NCI-H82 (cell line): ENCODE results near the gene SGMS1.

Experiments
- DNase-seq: peaks from one replicate; lab custom pipeline; 2025; lab: John Stamatoyannopoulos, UW

SGMS1 gene

DNA sequence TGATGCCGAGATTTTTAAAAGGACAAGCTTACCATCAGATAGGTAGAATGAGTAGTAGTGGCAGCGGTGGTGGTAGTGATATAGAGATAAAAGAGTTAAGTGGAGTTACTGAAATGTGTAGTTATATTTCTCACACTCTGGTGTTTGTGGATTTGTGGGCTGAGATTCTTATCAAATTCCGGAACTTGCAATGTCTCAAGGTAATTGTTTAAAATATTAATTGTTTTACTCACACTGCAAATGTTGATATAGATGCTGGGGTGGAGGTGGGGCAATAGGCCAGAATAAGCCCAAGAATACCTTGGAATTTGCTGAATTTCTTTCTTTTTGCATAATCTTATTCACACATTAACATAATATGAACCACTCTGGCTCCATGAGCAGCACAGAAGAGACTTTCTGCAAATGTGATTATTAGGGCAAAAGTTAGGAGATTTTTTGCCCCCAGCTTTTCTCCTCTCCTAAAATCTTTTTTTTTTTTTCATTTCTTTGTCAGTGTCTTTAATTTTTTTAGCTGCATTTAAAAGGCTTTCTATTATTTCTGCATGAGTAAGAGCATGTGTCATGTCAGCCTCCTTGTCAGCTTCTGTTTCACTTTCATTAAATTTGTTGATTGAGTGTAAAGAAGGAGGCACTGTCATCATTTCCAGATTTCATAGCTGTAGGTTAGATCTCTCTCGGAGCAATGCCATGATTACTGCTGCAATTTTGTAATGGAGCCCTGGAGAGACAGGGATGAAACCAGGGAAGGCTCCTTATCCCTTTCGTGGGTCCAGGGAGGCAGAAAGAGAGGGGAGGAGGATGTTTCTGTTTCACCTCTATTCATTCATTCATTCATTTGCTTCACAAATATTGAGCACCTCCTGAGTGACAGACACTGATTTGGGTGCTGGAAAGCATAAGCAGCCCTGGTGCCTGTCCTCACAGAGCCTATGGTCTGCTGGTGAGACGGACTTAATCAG is 13.1 kb upstream of the SGMS1 start:
- DNase-seq = no peak

DNA sequence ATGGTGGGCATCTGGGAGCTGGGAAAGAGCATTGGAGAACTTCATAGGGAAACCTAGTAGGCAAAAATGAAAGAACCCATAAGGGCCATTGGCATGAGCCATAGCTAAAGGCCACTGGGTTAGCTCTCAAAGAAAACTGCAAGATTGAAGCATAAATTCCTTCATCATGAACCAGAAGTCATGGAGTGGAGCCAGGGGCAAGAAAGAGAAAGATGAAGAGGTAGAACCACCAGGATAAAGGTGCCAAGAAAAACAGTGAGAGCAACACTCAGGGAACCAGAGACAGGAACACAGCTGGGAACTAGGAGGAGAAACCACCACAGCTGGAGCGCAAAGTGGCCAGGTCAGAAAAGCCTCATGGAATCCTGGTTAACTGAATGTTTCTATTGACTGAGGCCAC is 11.5 kb upstream of the SGMS1 start:
- no peak for DNase-seq

DNA sequence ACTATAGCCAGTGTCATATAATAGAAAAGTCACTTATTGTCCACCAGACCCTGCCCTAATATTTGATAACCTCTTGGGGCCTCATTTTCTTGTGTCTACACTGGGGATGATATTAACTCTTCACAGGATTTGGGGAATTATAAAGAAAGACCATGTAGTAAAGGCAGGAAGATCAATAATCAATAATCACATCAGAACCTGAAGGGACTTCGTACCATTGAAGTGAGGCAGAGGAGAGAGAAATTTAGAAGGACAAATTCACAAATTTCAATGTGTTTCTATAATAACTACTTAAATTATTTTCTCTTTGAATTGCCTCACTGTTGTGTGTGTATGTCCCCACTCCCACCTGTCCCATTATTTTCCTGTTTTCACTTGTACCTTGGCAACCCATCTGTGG is 10.7 kb upstream of the SGMS1 start:
- DNase-seq = no peak

DNA sequence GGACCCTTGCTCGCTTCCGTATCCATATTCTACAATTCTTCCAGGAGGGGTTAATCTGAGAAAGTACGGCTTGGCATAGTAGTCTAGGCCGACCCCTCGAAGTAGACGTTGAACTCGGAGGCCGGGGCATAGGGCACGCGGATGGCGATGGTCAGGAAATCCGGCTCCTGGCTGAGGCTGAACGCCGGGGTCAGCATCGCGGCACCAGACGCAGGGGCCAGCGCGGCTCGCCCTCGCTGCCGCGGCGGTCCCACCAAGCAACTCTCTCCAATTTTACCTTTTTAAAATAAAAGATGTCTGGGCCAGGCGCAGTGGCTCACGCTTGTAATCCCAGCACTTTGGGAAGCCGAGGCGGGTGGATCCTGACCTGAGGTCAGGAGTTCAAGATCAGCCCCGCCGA is 7.3 kb upstream of the SGMS1 start:
- no peak for DNase-seq

DNA sequence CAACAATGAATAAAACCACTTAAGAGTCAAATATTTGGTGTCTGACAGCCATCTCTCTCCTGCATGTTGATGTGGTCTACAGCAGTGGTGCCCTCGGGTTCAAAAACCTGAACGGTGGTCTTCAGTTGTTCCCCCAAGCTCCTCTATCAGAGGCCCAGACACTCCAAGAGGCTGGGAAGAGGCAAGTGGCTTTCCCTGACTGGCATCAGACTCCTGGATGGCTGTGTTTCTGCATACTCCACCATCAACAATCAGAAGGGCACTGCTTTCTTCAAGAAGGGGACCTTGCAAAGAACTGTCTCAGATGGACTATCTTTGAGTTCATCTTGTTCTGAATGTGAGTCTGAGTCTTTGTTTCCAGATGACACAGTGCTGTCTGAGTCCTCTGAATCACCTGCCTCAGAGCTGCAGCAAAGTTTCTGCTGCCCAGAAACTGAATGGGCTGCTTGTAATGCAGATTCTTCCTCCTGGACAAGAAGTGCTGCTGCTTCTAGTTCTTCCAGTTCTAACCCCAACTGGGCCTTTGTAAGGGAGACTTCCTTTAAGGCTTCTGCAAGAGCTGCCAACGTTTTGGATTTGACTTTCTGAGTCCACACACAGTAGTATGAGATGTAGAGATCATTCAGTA is 5.9 kb upstream of the SGMS1 start:
- no peak for DNase-seq

DNA sequence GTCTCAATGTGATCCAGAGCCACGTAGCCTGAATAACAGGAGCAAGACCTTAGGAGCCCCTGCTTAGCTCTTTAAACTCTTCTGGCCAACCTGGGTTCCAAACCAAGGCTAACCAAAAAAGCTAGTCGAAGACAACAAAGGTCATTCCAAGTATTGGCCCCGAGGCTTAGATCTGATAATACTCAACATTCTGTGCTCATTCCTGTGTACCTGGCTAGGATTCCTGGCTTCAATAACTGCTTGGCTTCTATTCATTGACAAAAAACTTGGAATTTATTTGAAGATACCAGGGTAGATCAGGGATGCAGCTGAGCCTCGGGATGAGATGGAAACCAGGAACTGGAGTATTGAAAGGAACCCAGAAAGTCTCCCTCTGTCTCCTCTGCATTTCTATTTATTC is 4.1 kb upstream of the SGMS1 start:
- DNase-seq = no peak

DNA sequence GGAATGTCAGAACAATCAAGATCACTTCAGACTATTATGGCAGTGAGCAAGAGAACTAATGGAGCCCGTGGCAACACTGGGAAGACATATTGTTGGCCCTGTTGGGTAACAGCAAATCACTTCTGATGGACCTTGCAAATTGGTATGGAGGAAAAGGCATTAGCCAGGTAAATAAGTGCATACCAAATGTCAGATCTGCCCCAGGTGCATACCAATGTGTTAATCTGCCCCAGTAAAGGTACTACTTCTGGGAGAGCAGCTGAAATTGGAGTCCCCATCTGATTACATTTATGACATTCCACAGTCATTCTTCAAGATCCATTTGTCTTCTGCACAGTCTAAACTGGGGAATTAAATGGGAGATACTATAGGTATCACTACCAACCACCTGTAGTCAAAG is 3.7 kb upstream of the SGMS1 start:
- DNase-seq = no peak

DNA sequence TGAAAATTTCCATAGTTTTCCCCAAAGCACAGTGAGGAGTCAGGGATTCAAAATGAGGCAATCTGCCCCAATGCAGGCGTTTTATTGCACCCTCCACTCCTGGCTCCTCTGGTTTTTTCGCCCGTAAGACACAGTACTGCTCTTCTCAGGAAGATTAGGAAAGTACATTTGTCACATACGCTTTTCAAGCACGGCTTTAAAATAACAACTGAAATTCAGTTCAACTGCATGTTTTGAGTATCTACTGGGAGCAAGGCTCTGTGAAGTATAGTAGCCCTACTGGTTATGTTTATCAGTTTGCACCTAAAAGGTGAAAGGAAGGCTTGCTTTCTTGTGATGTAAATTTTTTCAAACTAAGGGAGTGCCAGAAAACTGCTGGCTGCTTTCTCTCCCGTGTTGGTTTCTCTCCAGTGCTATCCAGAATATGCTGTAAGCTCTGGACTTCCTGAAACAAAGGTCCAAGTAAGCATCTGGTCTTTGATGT is 1.9 kb upstream of the SGMS1 start:
- DNase-seq = no peak

DNA sequence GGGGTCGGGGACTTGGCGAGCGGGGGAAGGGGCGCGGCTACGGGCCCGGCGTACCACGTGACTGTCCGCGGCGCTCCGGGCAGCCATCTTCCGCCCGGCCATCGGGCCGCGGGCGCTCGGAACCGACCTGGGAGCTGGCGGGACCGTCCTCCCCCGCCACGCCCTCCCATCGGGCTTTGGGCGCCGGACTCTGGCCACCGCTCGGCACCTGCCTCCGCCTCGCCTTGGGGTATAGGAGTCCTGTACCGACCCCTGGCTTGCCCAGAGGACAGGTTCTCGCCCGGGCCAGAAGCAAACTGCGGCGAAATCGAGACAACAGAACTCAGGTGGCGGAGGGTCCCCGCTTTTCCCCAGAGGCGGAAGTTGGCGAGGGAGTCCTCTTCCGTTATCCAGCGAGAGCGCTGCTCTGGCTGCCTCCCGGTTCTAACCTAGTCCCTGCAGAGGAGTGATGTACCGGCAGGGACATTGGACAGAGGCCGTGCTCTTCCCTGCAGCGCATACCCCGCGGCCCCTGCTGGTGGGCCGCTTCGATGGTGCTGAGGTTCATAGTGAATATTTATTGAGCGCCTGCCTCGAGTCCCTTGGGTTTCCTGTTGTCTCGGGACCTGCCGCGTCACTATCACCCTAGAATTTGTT is 1.2 kb upstream of the SGMS1 start:
- DNase-seq = peak; percentile 83

DNA sequence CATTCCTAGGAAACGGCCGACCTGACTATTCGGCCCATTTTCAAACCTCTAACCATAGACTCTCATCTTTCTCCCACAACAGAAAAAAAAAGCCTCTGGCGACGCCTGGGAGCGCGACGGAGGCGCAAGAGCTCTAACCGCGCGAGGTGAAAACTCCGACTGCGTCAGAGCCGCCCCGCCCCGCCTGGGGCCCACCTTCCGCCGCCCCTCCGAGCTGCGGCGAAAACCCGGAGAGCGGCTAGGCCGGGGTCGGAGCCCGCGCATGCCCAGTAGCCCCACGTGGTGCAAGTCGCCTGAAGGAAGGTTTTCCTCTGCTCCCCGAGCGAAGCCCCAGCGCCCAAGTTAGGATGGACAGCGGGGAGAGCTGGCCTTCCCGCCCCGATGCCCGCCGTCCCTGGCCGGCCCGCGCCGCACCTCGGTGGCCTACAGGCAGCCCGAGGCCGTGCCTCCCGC is 683 bp upstream of the SGMS1 start:
- peak; percentile 92 for DNase-seq

DNA sequence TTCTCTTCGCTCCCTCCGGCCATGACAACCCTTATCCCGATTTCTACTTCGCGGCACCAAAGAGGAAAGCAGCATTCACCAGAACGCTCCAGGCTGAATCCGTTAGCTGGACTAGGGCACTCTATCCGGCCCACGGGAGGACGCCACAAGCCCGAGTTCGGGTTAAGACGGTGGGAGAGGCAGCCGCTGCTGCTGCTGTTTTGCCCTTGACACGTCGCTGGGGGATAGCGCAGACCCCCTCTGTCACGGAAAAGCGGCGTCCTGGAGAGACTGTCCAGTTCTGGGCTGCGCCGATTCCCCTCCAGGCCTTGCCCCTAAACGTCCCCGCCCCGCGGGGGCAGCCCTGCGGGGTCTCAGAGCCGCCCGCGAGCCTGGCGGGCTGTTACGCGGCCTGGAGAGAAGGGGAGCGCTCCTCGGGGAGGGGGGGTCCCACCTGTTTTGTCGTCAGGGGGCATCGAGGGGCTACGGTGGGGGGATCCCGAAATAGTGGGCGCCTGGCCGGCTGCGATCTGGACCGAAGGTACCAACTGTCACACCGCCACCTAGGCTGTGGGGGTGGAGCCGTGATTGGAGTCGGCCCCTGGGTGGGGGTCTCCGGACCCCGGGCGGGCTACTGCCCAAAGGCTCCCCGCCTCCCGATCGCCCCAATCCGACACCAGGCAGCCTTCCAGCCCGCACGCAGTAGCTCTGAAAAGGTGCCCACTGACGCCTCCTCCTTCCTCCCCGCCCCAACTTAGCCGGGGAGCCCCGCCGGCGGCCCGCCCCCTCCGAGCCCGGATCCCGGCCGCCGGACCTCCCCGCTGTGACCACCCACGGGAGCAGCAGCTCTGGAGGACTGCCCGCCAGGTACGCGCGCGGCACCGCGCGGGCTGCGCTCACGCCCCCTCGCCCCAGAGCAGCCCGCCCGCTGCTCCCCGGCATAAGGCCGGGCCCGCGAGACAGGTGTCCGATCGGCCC is 772 bp downstream of the SGMS1 start:
- peak; percentile 41 for DNase-seq

DNA sequence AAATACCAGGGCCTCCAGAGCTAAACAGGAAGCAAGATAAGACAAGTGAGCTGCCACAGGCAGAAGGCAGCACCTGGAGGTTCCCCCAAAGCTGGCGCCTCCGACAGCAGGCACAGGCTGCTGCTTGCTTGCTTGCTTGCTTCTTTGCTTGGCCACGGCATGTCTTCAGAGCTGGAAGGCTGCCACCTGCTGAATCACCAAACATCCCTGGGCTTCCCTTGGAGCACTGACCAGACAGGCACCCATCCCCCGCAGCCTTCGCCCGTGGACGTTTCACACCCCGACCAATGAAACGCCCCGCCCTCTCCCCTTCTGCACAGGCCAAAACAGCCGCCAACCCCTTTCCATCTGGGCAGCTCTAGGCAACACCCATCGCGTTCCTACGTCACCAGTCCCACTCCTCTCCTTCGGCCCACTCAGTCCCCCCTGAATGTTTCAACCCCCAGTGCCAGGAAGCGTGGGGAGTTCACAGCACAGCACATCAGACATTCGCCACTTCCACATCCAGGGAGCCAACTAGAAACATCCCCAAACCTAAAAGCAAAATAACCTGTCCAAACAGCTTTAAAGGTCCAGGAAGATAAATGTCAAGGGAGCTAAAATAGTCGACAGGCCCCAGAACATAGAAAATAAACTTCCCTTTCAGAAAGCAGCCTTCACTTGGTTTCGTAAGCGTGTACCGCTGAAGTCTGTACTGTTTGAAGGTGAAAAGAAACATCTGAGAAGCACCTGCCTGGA is 1.6 kb downstream of the SGMS1 start:
- peak; percentile 66 for DNase-seq

DNA sequence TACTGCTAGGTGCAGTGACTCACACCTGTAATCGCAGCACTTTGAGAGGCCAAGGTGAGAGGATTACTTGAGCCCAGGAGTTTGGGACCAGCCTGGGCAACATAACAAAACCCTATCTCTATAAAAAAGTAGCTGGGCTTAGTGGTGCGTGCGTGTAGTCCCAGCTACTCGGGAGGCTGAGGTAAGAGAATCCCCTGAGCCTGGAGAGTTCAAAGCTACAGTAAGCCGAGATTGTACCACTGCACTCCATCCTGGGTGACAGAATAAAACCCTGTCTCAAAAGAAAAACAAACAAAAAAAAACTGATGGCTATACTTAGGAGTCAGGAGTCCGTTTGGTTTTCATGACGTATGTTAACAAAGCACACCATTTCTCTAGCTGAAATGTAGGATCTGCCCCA is 2.9 kb downstream of the SGMS1 start:
- DNase-seq = no peak

DNA sequence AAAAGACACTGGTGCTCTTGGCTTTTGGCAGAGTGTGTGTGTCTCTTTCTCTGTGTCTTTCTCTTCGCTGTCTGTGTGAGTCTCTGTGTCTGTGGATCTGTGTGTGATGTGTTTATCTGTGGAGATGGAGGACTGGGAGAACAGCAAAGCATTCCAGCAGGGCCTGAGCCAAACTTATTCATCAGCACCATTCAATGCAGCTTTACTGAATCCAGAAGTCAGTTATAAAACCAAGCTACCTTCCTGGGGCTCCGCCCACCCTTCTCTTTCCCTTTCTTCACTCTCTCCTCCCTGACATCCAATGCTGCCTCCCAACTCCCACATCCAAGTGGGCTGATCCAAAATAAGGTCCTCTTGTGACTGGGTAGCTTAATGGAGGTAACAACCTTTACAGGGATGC is 3.9 kb downstream of the SGMS1 start:
- DNase-seq = no peak

DNA sequence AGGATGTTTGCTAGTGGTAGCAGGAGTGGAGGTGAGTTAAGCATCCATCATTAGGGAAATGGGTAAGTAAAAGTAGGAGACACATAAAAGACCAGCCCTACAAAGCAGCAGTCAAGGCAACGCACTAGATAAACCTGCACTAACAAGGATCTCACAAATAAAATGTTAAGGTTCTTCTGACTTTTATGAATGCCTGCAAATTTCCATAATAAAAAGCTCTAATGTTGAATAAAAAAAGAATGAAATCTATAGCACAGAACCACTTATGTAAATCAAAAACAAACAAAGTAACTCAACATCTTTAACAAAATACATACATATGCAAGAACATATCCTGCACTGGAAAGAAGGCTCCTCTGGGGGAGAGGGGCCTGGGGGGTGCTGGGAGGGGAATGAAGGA is 4.6 kb downstream of the SGMS1 start:
- no peak for DNase-seq

DNA sequence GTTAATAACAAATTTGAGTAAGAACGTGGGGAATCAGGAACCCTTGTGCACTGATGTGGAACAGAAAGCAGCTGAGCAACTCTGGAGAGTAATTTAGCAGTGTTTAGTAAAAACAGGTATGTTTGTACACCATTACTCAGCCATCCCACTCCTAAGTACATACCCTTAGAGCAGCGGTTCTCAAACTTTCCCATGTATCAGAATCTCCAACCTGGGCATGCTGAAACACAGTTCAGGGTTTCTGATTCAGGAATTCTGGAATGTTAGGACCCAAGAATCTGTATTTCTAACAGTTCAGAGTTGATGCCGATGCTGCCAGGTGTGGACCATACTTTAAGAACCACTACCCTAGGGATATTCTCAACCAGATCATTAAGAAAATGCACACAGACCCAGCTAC is 5.1 kb downstream of the SGMS1 start:
- DNase-seq = no peak

DNA sequence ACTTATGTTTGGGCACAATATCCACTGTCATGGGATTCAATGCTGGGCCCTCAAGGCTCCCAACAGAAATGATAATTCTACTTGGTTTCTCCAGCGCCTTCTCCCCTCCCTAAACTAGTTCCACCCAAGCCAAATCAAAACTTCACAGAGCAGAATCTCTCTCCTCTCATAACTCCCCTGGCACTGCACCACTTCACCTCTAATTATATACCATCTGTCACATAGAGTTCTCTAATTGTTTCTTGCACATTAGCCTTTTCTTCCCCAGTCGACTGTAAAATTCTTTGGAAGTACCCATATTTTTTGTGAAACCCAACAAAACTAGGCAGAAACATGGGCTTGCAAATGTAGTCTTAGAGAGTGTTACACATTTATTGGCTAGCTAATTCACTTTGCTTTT is 8.1 kb downstream of the SGMS1 start:
- DNase-seq = no peak

DNA sequence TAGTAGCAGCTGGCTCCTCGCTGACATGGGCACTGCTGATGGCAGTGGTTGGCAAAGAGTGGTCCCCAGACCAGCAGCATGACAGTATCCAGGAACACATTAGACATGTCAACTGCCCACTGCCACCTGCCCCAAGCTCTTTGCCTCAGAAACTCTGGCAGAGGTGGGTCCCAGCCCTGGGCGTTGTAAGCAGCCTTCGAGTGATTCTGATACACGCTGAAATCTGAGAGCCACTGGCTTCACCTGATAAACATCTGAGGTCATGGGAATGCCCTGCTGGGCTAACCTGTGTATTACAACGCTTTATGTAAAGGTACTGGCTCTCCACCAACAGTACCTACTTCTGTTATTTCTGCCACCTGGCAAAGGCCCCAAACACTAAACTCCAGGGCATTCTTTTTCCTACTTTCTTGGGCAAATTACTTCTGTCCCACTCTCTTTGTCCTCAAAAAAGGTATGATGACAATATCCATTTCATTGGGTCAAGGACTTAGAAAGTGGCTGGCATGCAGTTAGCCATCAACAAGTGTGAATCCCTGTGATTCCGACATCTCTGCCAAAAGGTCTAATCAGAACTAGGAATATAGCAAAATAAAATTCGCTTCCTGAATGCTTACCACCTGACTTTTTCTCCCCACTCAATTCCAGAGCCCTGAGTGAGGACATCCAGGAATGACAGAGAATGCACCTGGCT is 9.2 kb downstream of the SGMS1 start:
- peak; percentile 30 for DNase-seq

DNA sequence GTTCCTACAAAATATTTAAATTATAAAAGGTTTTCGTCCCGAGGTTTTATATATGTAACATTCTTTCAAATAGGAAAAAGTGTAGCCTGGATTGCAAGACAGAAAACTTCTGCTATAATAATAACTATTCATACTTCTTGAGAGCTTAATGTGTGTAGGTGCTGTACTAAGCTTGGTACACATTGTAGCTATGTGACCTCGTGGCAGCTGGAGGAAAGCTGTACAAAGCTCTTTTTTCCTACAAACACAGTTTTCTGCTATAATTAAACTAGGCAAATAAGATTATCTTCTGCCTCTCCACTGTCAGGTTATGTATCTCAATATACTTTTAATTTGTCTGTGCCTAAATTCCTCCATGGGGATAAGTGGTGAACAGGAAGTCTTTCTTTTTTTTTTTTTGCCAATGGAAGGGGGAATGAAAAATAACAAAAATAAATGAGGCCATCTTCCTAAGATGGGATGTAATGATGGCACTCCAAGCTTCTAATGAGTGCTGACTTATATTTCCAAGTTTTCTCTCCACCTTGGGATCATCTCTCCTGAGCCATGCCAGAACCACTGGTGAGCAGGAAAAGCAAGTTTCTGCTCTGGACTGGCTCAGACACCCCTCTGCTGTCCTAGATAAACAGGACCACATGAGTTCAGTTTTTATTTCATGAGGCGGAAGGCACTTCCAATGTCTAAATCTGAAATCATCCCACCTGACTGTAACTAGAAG is 9.9 kb downstream of the SGMS1 start:
- DNase-seq = no peak

DNA sequence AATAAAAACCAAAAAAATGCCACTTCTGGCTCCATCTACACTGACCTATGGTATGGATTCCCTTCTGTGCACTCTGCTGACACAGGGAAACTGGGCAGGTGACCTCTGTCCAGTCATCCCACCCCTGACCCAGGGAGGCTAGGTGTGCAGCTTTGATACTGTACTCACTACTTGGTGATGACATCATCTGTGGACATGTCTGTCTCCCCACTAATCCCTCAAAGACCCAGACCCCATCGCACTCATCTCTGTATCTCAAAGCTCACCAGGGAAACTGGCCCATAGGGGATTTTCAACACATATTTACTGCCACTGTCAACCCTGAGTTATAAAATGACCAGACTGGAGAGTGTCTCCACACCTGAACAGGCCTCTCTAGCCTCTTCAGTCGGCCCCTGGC is 10.6 kb downstream of the SGMS1 start:
- no peak for DNase-seq
